ENCODE data around the gene SLC2A9. TPM values are rescaled to one million over a fixed set of nuclear protein-coding genes. Genes with fewer than 3 reads are reported as not detected.

SLC2A9 gene
- total RNA-seq, 1 donor from 2014 or later = not detected

GRCh38 chr4:9940041-9940440 is 81.3 kb downstream of the SLC2A9 start:
- TF ChIP-seq CTCF (IDR thresholded peaks at IDR 0.05; ENCODE audit: partially characterized antibody, unreplicated experiment) = no peak
- H3K27me3 Mint-ChIP-seq (ENCODE audit: unreplicated experiment) = peaks cover 2% of the 10 kb centered on the region
- DNase-seq = no peak
- no peaks in the 10 kb centered on the region for H3K36me3 Mint-ChIP-seq (ENCODE audit: unreplicated experiment)
- no peak overlapping the region for H3K4me3 Mint-ChIP-seq (ENCODE audit: unreplicated experiment)
- no peak overlapping the region for H3K27ac Mint-ChIP-seq (ENCODE audit: unreplicated experiment)
- H3K4me1 Mint-ChIP-seq (ENCODE audit: low read depth, unreplicated experiment) = no peaks in the 10 kb centered on the region
- H3K9me3 Mint-ChIP-seq (ENCODE audit: unreplicated experiment) = no peaks in the 10 kb centered on the region

- Mint-ChIP-seq H3K9me3 (ENCODE audit: unreplicated experiment) (no peaks in the 10 kb centered on the region), H3K4me1 (ENCODE audit: low read depth, unreplicated experiment) (no peaks in the 10 kb centered on the region), H3K4me3 (ENCODE audit: unreplicated experiment) (no peak overlapping the region), H3K27me3 (ENCODE audit: unreplicated experiment) (no peaks in the 10 kb centered on the region), H3K36me3 (ENCODE audit: unreplicated experiment) (no peaks in the 10 kb centered on the region), H3K27ac (ENCODE audit: unreplicated experiment) (no peak overlapping the region)
- no peak for DNase-seq
- TF ChIP-seq CTCF (IDR thresholded peaks at IDR 0.05; ENCODE audit: partially characterized antibody, unreplicated experiment) = no peak
Measured at GRCh38 chr4:9938933-9939332, 82.4 kb downstream of the SLC2A9 start.

GRCh38 chr4:9937078-9937477 is 84.2 kb downstream of the SLC2A9 start:
- no peak for TF ChIP-seq CTCF (IDR thresholded peaks at IDR 0.05; ENCODE audit: partially characterized antibody, unreplicated experiment)
- Mint-ChIP-seq H3K27ac (ENCODE audit: unreplicated experiment) (no peak overlapping the region), H3K36me3 (ENCODE audit: unreplicated experiment) (no peaks in the 10 kb centered on the region), H3K9me3 (ENCODE audit: unreplicated experiment) (no peaks in the 10 kb centered on the region), H3K27me3 (ENCODE audit: unreplicated experiment) (no peaks in the 10 kb centered on the region), H3K4me1 (ENCODE audit: low read depth, unreplicated experiment) (no peaks in the 10 kb centered on the region), H3K4me3 (ENCODE audit: unreplicated experiment) (no peak overlapping the region)
- DNase-seq = no peak

GRCh38 chr4:9936129-9936644 is 85.1 kb downstream of the SLC2A9 start:
- no peak overlapping the region for H3K4me3 Mint-ChIP-seq (ENCODE audit: unreplicated experiment)
- no peaks in the 10 kb centered on the region for H3K4me1 Mint-ChIP-seq (ENCODE audit: low read depth, unreplicated experiment)
- H3K27ac Mint-ChIP-seq (ENCODE audit: unreplicated experiment) = peak overlapping the region; percentile 36
- no peaks in the 10 kb centered on the region for H3K9me3 Mint-ChIP-seq (ENCODE audit: unreplicated experiment)
- DNase-seq = no peak
- no peaks in the 10 kb centered on the region for H3K27me3 Mint-ChIP-seq (ENCODE audit: unreplicated experiment)
- H3K36me3 Mint-ChIP-seq (ENCODE audit: unreplicated experiment) = no peaks in the 10 kb centered on the region
- no peak for TF ChIP-seq CTCF (IDR thresholded peaks at IDR 0.05; ENCODE audit: partially characterized antibody, unreplicated experiment)

GRCh38 chr4:9933956-9934355 is 87.3 kb downstream of the SLC2A9 start:
- TF ChIP-seq CTCF (IDR thresholded peaks at IDR 0.05; ENCODE audit: partially characterized antibody, unreplicated experiment) = no peak

More at GRCh38 chr4:9933956-9934355, 87.3 kb downstream of the SLC2A9 start:
- Mint-ChIP-seq H3K4me1 (ENCODE audit: low read depth, unreplicated experiment) (no peaks in the 10 kb centered on the region), H3K9me3 (ENCODE audit: unreplicated experiment) (no peaks in the 10 kb centered on the region), H3K27ac (ENCODE audit: unreplicated experiment) (no peak overlapping the region), H3K4me3 (ENCODE audit: unreplicated experiment) (no peak overlapping the region), H3K27me3 (ENCODE audit: unreplicated experiment) (peaks cover 3% of the 10 kb centered on the region), H3K36me3 (ENCODE audit: unreplicated experiment) (no peaks in the 10 kb centered on the region)
- DNase-seq = no peak

Measured in glutamatergic neuron (in vitro differentiated cells).